Ovary (tissue), 9 donors: ENCODE measurements around the gene MRPL14. TPM values are rescaled to one million over a fixed set of nuclear protein-coding genes. Genes with fewer than 3 reads are reported as not detected.

ENCODE experiments used
- DNase-seq, 5 donors: peaks; one replicate each; pipeline ENCODE4 v3.0.0-alpha.2; 2019 to 2020
- H3K27ac ChIP-seq, 2 donors: fragments of 200-600 bp; one replicate each; pipeline versions ENCODE4 v1.5.1 to v1.8.0; 2019 to 2022
- H3K27me3 ChIP-seq: fragments of 200-600 bp; one replicate; pipeline ENCODE4 v1.8.0; 2022
- H3K36me3 ChIP-seq: fragments of 200-600 bp; sonication (generic); one replicate; pipeline ENCODE4 v1.5.1; 2019
- H3K4me1 ChIP-seq: one replicate; pipeline ENCODE4 v1.8.1; 2013; ENCODE audit warnings: mild to moderate bottlenecking, moderate library complexity; ENCODE audit not compliant: insufficient read depth
- H3K4me3 ChIP-seq: fragments of 200-600 bp; sonication (generic); one replicate; pipeline ENCODE4 v1.5.1; 2017
- H3K9me3 ChIP-seq, 2 donors: fragments of 200-600 bp in 1 of 2; sonication (generic) in 1 of 2; one replicate each; pipeline versions ENCODE4 v1.5.1 to v1.8.1; 2013 to 2019; ENCODE audit warnings: mild to moderate bottlenecking in 1 of 2, moderate library complexity in 1 of 2
- EP300 ChIP-seq: sonication (generic); formaldehyde crosslinking; IDR thresholded peaks from one replicate; pipeline ENCODE4 v1.6.1; 2017; ENCODE audit warnings: antibody characterized with exemption
- POLR2A ChIP-seq: fragments of 450-650 bp; IDR thresholded peaks from one replicate; pipeline ENCODE4 v1.6.1; 2017; ENCODE audit warnings: antibody characterized with exemption, mild to moderate bottlenecking, moderate library complexity
- WGBS, 3 donors: extraction: QIAGEN DNeasy Blood & Tissue Kit in 1 of 3; methylation state at CpG; one replicate each; pipeline versions ENCODE4 v1.1.5 to v1.1.7; 2013 to 2017; 5-methylcytosine and 5-hydroxymethylcytosine counted together
- intact Hi-C, 4 donors: fragments of 100-400 bp; cut with DNase I; formaldehyde crosslinking; loops; one replicate each; pipeline versions ENCODE4 v1.11.0 to v1.15.1; 2022 to 2023
- polyA plus RNA-seq, 2 donors: library from polyadenylated mRNA; stranded (reverse); fragments of 200-250 nt in 1 of 2; fragments of 350-450 nt in 1 of 2; fragmentation: Illumina TruSeq in 1 of 2; extraction: RNeasy Lipid Tissue Mini Kit (QIAGEN cat#74804) in 1 of 2; gene quantifications; one replicate each; pipeline ENCODE4 v1.2.3, GENCODE V29; 2013 to 2014
- total RNA-seq, 7 donors: library from RNA; depleted of rRNA in 2 of 7; stranded (reverse); fragments of >200 nt in 2 of 7; fragmentation: NEBNext Ultra II Directional in 3 of 7; extraction: Animal tissue kit (Norgen Biotek cat#: 25700) in 3 of 7; gene quantifications; one replicate each; pipeline versions ENCODE4 v1.1.0 to v1.2.4, GENCODE V29; 2016 to 2023
- TF ChIP-seq, protein P1 (sequence below), 3 donors: fragments of 450-650 bp in 2 of 3; fragments of 200-600 bp in 1 of 3; IDR thresholded peaks; one replicate each; pipeline versions ENCODE4 v1.5.1 to v1.8.0; 2016 to 2022; ENCODE audit warnings: antibody characterized with exemption in 3 of 3, mild to moderate bottlenecking in 1 of 3
- donor health status: DM: no; HTN: no; CAD: no; lungs with moderate emphysema.
- donor health status: DM: no; HTN: no; CAD: no.
- donor health status: Bipolar disorder and iron deficiency.
- donor health status: DM: yes; HTN: yes; CAD: no.
- donor health status: DM: no; HTN: no; CAD: no.
- donor health status: DM: yes; HTN: yes; CAD: no.

Gene MRPL14
- total and polyA plus RNA-seq, 9 donors = 20.8 to 35.9 (median 24.6) TPM

GRCh38 chr6:44077214-44077946, 49.9 kb downstream of the MRPL14 start:
- Histone ChIP-seq H3K27ac (no peak overlapping the region), H3K36me3 (no peaks in the 10 kb centered on the region), H3K4me3 (no peak overlapping the region), H3K9me3 (no peaks in the 10 kb centered on the region), H3K4me1 (peaks cover 11% of the 10 kb centered on the region), H3K27me3 (no peaks in the 10 kb centered on the region)
- 84 to 87% (median 86%) methylated on average over 8 of the region's 8 CpGs for WGBS, 3 donors
- DNase-seq = no peak
- TF ChIP-seq, protein P1, sequence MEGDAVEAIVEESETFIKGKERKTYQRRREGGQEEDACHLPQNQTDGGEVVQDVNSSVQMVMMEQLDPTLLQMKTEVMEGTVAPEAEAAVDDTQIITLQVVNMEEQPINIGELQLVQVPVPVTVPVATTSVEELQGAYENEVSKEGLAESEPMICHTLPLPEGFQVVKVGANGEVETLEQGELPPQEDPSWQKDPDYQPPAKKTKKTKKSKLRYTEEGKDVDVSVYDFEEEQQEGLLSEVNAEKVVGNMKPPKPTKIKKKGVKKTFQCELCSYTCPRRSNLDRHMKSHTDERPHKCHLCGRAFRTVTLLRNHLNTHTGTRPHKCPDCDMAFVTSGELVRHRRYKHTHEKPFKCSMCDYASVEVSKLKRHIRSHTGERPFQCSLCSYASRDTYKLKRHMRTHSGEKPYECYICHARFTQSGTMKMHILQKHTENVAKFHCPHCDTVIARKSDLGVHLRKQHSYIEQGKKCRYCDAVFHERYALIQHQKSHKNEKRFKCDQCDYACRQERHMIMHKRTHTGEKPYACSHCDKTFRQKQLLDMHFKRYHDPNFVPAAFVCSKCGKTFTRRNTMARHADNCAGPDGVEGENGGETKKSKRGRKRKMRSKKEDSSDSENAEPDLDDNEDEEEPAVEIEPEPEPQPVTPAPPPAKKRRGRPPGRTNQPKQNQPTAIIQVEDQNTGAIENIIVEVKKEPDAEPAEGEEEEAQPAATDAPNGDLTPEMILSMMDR (IDR thresholded peaks at IDR 0.05) = no peak
- no peak for TF ChIP-seq EP300
- TF ChIP-seq POLR2A = no peak
- intact Hi-C loops = loop anchor here in 3 of 4 donors (2.0 to 10.0 kb wide), 4 partner anchors 309 to 473 kb away; no protein-coding TSS in a partner anchor

GRCh38 chr6:44076356-44077213, 50.7 kb downstream of the MRPL14 start:
- Histone ChIP-seq H3K9me3 (no peaks in the 10 kb centered on the region), H3K4me3 (no peak overlapping the region), H3K27me3 (no peaks in the 10 kb centered on the region), H3K36me3 (no peaks in the 10 kb centered on the region), H3K4me1 (peaks cover 11% of the 10 kb centered on the region), H3K27ac (no peak overlapping the region)
- DNase-seq = peak; percentile 45 to 73 (median 67)
- intact Hi-C loops = loop anchor here in 3 of 4 donors (2.0 to 10.0 kb wide), 4 partner anchors 308 to 472 kb away; no protein-coding TSS in a partner anchor
- 8 to 13% (median 10%) methylated on average over 45 to 49 of the region's 49 CpGs for WGBS, 3 donors
- TF ChIP-seq EP300 (no peak), POLR2A (no peak)
- TF ChIP-seq, protein P1 (IDR thresholded peaks at IDR 0.05) = no peak

GRCh38 chr6:44075647-44076355, 51.5 kb downstream of the MRPL14 start:
- intact Hi-C loops = loop anchor here (2.0 to 10.0 kb wide), 4 partner anchors 307 to 471 kb away; no protein-coding TSS in a partner anchor
- Histone ChIP-seq H3K4me1 (peaks cover 11% of the 10 kb centered on the region), H3K9me3 (no peaks in the 10 kb centered on the region), H3K27ac (no peak overlapping the region), H3K27me3 (no peaks in the 10 kb centered on the region), H3K4me3 (no peak overlapping the region), H3K36me3 (no peaks in the 10 kb centered on the region)
- 97 to 100% (median 98%) methylated on average over 2 of the region's 2 CpGs for WGBS, 3 donors
- TF ChIP-seq POLR2A (no peak), EP300 (no peak)
- TF ChIP-seq, protein P1 (IDR thresholded peaks at IDR 0.05) = no peak
- DNase-seq = no peak
